Measurements from ENCODE around the gene VEGFB. TPM values are rescaled to one million over a fixed set of nuclear protein-coding genes. Genes with fewer than 3 reads are reported as not detected.

VEGFB gene
- total RNA-seq, 1 experiment from 2014 or later = 19.0 TPM

DNA sequence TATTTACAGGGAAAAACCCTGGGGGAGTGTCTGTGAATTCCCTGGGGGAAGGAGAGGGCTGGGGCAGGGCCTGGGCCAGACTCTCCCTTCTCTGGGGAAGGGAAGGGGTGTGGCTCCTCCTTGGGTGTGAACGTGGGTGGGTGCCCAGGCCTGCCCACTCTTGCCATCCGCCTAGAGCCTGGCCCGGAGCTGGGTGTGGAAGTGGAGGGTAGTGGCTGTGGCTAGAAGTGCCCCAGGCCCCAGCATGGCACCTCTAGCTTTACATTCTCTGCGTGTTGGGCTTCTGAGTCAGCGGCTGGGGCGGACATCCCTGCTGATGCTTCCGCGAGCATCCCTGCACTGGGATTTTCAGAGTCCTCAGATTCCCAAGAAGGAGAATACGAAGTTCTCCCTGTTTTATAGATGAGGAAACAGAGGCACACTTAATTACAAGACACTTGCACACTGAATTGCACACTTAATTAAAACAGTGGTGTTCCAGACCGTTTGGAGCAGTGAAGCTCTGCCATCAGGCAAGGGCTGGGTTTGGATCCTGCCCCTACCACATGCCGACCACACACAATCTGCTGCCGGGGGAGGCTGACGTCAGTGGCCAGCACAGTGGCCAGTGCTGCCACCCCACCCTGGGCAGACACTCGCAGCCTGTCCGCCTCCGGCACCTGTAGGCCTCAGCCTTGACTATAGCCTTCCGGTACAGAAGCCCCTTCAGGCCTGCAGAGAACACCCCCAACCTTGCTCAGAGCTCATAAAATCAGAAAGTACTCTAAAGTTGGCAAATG is 42.5 kb downstream of the VEGFB start:
- H3K27me3 ChIP-seq = no peaks in the 10 kb centered on the region
- H3K4me3 ChIP-seq = no peak overlapping the region
- no peaks in the 10 kb centered on the region for H3K9me3 ChIP-seq
- peak; percentile 95 for DNase-seq
- H3K36me3 ChIP-seq = peaks cover 24% of the 10 kb centered on the region

DNA sequence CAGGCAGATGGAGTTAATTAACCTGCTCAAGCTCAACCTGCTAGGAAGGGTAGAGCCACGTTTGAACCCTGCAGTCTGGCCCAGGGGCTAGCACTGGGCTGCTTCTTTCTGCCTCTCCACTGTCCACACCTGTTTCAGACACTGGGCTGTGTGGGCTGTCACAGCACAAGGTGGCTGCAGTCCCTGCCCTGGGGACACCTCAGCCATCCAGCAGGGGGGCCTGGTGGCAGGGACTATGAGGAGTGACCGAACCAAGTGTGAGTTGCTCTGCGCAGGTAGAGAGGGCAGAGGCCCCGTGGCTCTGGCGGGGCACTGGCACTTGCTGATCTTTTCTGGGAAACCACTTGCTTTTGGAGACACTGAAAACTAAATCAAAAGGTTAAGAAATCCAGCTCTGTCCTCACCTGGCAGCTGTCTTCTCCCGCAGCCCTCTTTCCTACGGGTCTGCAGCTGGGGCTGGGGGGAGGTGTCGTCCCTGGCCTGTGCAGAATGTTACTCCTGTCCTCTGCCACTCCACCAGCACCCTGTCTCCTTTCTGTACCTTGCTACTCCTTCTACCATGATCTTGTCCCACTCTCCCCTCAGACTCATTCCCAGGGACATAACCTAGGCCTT is 44.3 kb downstream of the VEGFB start:
- Histone ChIP-seq H3K4me3 (no peak overlapping the region), H3K27me3 (no peaks in the 10 kb centered on the region), H3K36me3 (peaks cover 34% of the 10 kb centered on the region), H3K9me3 (no peaks in the 10 kb centered on the region)
- no peak for DNase-seq

DNA sequence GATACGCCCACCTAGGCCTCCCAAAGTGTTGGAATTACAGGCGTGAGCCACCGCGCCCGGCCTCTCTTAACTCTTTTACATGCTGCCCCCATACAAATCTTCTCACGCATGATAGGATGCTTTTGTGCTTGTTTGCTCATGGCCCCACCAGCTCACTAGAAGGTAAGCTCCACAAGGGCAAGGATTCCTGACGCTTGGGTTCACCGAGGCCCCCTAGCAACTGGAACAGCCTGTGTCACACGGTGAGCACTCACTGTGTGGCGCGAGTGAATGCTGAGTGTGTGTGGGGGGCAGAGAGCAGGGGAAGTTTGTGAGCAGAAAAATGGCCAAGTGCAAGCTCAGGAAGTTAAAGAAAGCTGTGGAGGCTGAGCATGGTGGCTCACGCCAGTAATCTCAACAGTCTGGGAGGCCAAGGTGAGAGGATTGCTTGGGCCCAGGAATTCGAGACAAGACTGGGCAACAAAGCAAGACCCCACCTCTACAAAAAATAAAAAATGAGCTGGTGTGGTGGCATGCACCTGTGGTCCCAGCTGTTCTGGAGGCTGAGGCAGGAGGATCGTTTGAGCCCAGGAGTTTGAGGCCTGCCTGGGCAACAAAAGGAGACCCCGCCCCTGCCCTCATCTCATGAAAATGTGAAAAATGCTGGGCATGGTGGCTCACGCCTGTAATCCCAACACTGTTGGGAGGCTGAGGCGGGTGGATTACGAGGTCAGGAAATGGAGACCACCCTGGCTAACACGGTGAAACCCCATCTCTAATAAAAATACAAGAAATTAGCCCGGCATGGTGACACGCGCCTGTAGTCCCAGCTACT is 47.8 kb downstream of the VEGFB start:
- Histone ChIP-seq H3K9me3 (no peaks in the 10 kb centered on the region), H3K4me3 (no peak overlapping the region), H3K36me3 (peaks cover 26% of the 10 kb centered on the region), H3K27me3 (no peaks in the 10 kb centered on the region)
- no peak for DNase-seq

DNA sequence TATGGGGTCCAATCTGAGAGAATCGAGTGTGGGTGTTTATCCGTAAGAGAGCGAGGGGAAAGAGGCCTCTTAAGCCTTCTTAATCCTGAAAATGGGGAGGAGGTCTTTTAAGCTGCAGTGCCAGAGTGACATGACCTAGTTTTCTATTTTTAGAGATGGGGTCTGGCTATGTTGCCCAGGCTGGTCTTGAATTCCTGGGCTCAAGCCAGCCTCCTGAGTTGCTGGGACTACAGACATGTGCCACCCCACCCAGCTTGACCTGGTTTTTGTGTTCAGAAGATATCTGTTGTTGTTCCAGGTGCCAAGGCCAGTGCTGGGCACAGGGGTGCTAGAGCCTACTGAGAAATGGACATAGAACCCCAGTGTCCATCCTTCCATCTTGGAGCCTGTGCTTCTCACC is 48.7 kb downstream of the VEGFB start:
- H3K36me3 ChIP-seq = peaks cover 21% of the 10 kb centered on the region
- no peak for DNase-seq
- no peaks in the 10 kb centered on the region for H3K9me3 ChIP-seq
- no peaks in the 10 kb centered on the region for H3K27me3 ChIP-seq
- H3K4me3 ChIP-seq = no peak overlapping the region

DNA sequence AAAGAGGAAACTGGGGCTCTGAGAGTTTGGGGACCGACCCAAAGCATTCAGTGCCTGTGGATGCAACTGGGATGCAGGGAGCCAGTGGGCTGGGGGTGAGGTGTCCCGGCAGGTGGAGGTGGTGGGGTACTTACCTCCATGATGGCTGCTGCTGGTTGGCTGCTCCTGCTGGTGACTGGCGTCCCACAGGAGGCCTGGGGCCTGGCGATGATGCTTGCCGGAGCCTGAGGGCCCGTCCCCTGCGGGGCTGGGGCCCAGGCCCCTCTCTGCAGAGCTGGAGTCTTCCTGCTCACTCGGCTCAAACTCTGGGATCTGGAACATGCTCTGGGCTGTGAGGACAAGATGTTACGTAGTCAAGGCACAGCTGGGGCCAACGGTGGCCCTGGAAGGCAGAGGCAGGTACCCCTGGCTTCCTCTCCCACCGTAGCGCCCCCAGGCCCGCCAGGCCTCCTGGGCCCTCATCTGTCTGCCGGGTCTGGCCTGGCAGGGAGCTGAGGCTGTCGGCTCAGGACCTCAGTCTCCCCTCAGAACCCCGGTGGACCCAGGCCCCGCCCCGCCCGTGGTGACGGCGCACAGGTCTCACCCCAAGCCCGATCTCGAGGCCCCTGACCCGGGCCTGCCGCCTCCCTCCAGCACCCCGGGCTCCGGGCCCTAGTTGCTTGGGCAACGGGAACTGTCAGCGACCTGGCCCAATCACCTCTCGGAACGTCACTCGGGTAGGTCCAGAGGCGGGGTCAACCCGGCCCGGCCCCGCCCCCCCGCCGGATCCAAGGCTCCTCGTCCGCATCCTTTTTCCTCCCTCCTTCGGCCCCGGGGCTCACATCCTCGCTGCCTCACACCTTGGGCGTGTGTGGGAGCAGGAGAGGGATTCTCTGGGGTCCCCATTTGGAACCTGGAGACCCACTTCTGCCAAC is 49.9 kb downstream of the VEGFB start, which contains the start of gene BAD:
TSS of gene BAD (minus strand) at position 618 of the 914 bp plus-strand sequence. CDS start at position 321, 297 bp downstream.
- Histone ChIP-seq H3K36me3 (peaks cover 18% of the 10 kb centered on the region), H3K9me3 (no peaks in the 10 kb centered on the region), H3K4me3 (peak within 1 kb of the TSS; percentile 70), H3K27me3 (no peaks in the 10 kb centered on the region)
- DNase-seq = peak; percentile 94

DNA sequence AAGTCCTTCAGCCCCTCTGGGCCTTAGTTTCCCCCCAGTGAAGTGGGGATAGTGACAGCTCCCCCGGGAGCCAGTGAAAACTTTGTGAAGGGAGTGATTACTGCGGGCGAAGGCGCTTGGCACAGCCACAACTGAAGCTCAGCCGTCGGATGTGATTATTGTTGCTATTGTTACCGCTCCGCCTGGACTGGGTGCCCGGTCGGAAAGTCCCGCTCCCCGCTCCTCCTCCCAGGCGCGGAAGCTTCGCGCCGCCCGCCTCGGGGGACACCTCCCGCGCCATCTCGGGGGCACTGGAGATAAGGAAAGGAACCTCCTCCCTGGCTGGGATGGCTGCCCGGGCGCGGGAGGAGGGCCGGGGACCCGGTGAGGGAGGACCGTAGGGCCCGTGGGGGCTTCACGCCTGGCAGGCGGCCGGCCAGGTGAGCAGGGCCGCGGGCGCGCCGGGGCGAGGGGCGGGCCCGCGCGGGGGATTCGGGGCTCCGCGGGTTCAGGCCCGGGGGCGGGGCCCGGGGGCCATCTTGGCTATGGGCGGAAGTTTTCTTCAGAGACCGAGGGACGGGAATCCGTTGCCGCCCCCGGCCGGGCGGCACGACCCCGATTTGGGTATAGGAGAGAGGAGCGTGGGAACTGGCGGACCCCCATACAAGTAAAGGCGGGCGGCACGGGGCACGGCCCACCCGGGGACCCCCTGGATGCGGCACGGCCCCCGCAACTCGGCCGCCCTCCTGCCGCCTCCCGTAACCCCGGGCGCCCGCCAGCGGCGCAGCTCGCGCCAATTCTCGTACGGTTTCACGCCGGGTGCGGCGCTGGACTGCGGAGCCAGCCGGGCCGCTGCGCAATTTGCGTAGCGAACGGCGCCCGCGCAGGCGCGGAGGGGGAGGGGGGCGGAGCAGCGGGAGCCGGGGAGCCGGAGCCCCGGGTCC is 50.8 kb downstream of the VEGFB start, which contains the start of gene GPR137:
TSS of gene GPR137 (plus strand) at position 887 of the 923 bp plus-strand sequence. CDS start 677 bp downstream, outside the sequence.
- DNase-seq = peak; percentile 82
- Histone ChIP-seq H3K27me3 (no peaks in the 10 kb centered on the region), H3K4me3 (peak within 1 kb of the TSS; percentile 70), H3K36me3 (peaks cover 18% of the 10 kb centered on the region), H3K9me3 (no peaks in the 10 kb centered on the region)

DNA sequence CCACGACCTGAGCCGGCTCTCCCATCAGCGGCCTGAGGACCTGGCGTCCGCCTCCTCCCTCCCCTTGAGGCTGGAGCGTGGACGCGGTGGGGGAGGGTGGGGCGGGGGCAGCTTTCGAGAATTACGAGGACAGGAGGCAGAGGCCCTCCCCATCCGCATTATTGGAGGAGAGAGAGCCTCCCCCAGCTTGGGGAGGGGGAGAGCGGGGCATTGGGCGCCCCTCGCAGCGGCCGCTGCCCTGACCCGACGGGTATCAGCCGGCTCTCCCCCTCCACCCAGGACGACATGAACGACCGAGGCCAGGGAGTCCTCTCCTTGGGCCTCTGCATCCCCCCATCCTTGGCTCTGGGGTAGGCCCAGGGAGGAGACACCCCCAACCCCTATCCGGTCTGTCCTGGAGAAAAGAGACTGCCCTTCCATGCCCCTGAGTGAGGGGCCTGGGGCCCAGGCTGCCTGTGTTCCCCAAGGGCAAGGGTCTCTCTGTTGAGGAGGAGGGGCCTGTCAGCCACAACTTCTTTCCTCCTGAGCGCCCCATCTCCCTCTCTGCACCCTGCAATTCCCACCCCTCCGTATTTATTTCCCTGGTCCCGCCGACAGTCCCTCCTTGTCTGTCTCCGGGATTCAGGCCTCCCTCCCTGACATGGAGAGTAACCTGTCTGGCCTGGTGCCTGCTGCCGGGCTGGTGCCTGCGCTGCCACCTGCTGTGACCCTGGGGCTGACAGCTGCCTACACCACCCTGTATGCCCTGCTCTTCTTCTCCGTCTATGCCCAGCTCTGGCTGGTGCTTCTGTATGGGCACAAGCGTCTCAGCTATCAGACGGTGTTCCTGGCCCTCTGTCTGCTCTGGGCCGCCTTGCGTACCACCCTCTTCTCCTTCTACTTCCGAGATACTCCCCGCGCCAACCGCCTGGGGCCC is 51.8 kb downstream of the VEGFB start:
- H3K27me3 ChIP-seq = no peaks in the 10 kb centered on the region
- DNase-seq = no peak

DNA sequence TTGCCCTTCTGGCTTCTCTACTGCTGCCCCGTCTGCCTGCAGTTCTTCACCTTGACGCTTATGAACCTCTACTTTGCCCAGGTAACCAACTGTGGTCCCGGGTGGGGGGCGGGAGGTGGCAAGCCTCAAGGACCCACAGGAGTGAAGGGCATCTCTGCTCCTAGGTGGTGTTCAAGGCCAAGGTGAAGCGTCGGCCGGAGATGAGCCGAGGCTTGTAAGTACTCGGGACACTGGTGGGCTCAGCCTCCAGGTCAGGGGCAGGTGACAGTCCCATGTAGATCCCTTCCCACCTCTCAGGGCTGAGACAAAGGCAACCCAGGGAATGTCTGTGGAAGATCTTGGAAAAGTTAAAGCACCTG is 52.4 kb downstream of the VEGFB start:
- H3K9me3 ChIP-seq = no peaks in the 10 kb centered on the region
- DNase-seq = no peak
- peaks cover 13% of the 10 kb centered on the region for H3K36me3 ChIP-seq
- no peaks in the 10 kb centered on the region for H3K27me3 ChIP-seq
- no peak overlapping the region for H3K4me3 ChIP-seq

More for the DNA sequence above, 51.8 kb downstream of the VEGFB start:
- peaks cover 13% of the 10 kb centered on the region for H3K36me3 ChIP-seq
- H3K9me3 ChIP-seq = no peaks in the 10 kb centered on the region
- H3K4me3 ChIP-seq = peak overlapping the region; percentile 70

DNA sequence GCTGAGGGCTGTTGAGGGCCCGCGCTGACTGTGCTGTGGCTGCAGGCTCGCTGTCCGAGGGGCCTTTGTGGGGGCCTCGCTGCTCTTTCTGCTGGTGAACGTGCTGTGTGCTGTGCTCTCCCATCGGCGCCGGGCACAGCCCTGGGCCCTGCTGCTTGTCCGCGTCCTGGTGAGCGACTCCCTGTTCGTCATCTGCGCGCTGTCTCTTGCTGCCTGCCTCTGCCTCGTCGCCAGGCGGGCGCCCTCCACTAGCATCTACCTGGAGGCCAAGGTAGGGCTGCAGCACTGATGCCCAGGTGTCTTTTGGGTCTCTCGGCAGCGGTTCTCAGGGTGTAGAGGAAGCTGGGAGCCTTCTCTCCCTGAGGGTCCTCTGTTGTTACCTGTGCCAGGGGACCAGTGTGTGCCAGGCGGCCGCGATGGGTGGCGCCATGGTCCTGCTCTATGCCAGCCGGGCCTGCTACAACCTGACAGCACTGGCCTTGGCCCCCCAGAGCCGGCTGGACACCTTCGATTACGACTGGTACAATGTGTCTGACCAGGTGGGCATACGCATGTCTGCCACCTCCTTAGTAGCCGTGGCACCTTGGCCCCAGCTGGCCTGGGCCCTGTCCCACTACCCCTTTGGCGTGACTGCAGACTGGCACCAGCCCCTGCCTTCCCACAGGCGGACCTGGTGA is 53.4 kb downstream of the VEGFB start:
- H3K36me3 ChIP-seq = peaks cover 7% of the 10 kb centered on the region; the same call in 1 of the 2 replicates
- DNase-seq = no peak
- H3K4me3 ChIP-seq = no peak overlapping the region
- no peaks in the 10 kb centered on the region for H3K27me3 ChIP-seq
- H3K9me3 ChIP-seq = no peaks in the 10 kb centered on the region

DNA sequence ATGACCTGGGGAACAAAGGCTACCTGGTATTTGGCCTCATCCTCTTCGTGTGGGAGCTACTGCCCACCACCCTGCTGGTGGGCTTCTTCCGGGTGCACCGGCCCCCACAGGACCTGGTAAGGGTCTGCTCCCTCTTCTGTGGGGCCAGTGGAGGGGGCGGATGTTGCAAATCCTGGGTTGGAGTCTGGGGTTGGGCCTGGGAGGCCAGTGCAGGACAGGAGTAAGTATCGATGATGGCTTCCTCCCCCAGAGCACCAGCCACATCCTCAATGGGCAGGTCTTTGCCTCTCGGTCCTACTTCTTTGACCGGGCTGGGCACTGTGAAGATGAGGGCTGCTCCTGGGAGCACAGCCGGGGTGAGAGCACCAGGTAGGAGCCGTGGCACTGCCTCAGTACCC is 54.0 kb downstream of the VEGFB start:
- Histone ChIP-seq H3K36me3 (peaks cover 2% of the 10 kb centered on the region; the same call in 1 of the 2 replicates), H3K4me3 (no peak overlapping the region), H3K27me3 (no peaks in the 10 kb centered on the region), H3K9me3 (no peaks in the 10 kb centered on the region)
- no peak for DNase-seq

Other genes with a start within 250 kb of the VEGFB start
- gene OTUB1, start 248.1 kb upstream of the VEGFB start, total RNA-seq (2014; rRNA removed; shearing (Covaris generic); ENCODE audit: low replicate concordance) = 56.9 and 98.7 TPM in 2 replicates
- 0.25 TPM in 1 of 2 replicates, not detected in the other for gene FLRT1, start 198.7 kb upstream of the VEGFB start, total RNA-seq (2014; rRNA removed; shearing (Covaris generic); ENCODE audit: low replicate concordance)
- gene MACROD1, start 68.5 kb upstream of the VEGFB start, total RNA-seq (2014; rRNA removed; shearing (Covaris generic); ENCODE audit: low replicate concordance) = 14.1 and 44.1 TPM in 2 replicates
- 254 and 287 TPM in 2 replicates for gene STIP1, start 48.4 kb upstream of the VEGFB start, total RNA-seq (2014; rRNA removed; shearing (Covaris generic); ENCODE audit: low replicate concordance)
- gene FERMT3, start 27.9 kb upstream of the VEGFB start, total RNA-seq (2014; rRNA removed; shearing (Covaris generic); ENCODE audit: low replicate concordance) = not detected in 2 replicates
- gene TRPT1, start 8.4 kb upstream of the VEGFB start, total RNA-seq (2014; rRNA removed; shearing (Covaris generic); ENCODE audit: low replicate concordance) = 24.6 and 26.3 TPM in 2 replicates
- 21.5 and 34.2 TPM in 2 replicates for gene NUDT22, start 8.3 kb upstream of the VEGFB start, total RNA-seq (2014; rRNA removed; shearing (Covaris generic); ENCODE audit: low replicate concordance)
- 1.6 and 3.5 TPM in 2 replicates for gene DNAJC4, start 4.0 kb upstream of the VEGFB start, total RNA-seq (2014; rRNA removed; shearing (Covaris generic); ENCODE audit: low replicate concordance)
- 22.8 and 50.8 TPM in 2 replicates for gene FKBP2, start 6.5 kb downstream of the VEGFB start, total RNA-seq (2014; rRNA removed; shearing (Covaris generic); ENCODE audit: low replicate concordance)
- 506 and 662 TPM in 2 replicates for gene PPP1R14B, start 12.4 kb downstream of the VEGFB start, total RNA-seq (2014; rRNA removed; shearing (Covaris generic); ENCODE audit: low replicate concordance)
- 24.8 and 37.4 TPM in 2 replicates for gene PLCB3, start 16.9 kb downstream of the VEGFB start, total RNA-seq (2014; rRNA removed; shearing (Covaris generic); ENCODE audit: low replicate concordance)
- gene BAD, start 50.1 kb downstream of the VEGFB start, total RNA-seq (2014; rRNA removed; shearing (Covaris generic); ENCODE audit: low replicate concordance) = 127 and 166 TPM in 2 replicates
- 14.9 and 15.0 TPM in 2 replicates for gene GPR137, start 51.3 kb downstream of the VEGFB start, total RNA-seq (2014; rRNA removed; shearing (Covaris generic); ENCODE audit: low replicate concordance)
- gene KCNK4, start 56.7 kb downstream of the VEGFB start, total RNA-seq (2014; rRNA removed; shearing (Covaris generic); ENCODE audit: low replicate concordance) = not detected in 2 replicates
- not detected in 2 replicates for gene CATSPERZ, start 65.8 kb downstream of the VEGFB start, total RNA-seq (2014; rRNA removed; shearing (Covaris generic); ENCODE audit: low replicate concordance)
- 52.0 and 79.2 TPM in 2 replicates for gene ESRRA, start 70.9 kb downstream of the VEGFB start, total RNA-seq (2014; rRNA removed; shearing (Covaris generic); ENCODE audit: low replicate concordance)
- gene TRMT112, start 83.0 kb downstream of the VEGFB start, total RNA-seq (2014; rRNA removed; shearing (Covaris generic); ENCODE audit: low replicate concordance) = 356 and 508 TPM in 2 replicates
- gene PRDX5, start 83.5 kb downstream of the VEGFB start, total RNA-seq (2014; rRNA removed; shearing (Covaris generic); ENCODE audit: low replicate concordance) = 291 and 333 TPM in 2 replicates
- 1.8 and 3.0 TPM in 2 replicates for gene CCDC88B, start 105.6 kb downstream of the VEGFB start, total RNA-seq (2014; rRNA removed; shearing (Covaris generic); ENCODE audit: low replicate concordance)
- gene RPS6KA4, start 124.6 kb downstream of the VEGFB start, total RNA-seq (2014; rRNA removed; shearing (Covaris generic); ENCODE audit: low replicate concordance) = 73.7 and 94.2 TPM in 2 replicates